Calu3 (cell line): ENCODE measurements around the gene ENPP6. TPM values are rescaled to one million over a fixed set of nuclear protein-coding genes. Genes with fewer than 3 reads are reported as not detected.

Experiments used
- BruUV-seq: library from RNA; stranded (reverse); fragments of 400-500 nt; replicated peaks from 2 replicates; lab custom pipeline; 2021; lab: Mats Ljungman, UMichigan
- CTCF ChIA-PET: fragments of 300-600 bp; sonication (Branson Sonifier 250); formaldehyde crosslinking; loops from one replicate; lab custom pipeline; 2022; ENCODE audit warnings: antibody characterized with exemption; lab: Charles Lee
- DNase-seq: peaks from one replicate; pipeline ENCODE4 v3.0.0; 2022
- H3K27ac Mint-ChIP-seq: one replicate; pipeline ENCODE4 v1.8.0; 2022; ENCODE audit warnings: mixed read lengths; ENCODE audit not compliant: unreplicated experiment
- H3K27me3 Mint-ChIP-seq: one replicate; pipeline ENCODE4 v1.8.0; 2022; ENCODE audit warnings: mixed read lengths; ENCODE audit not compliant: unreplicated experiment
- H3K36me3 Mint-ChIP-seq: one replicate; pipeline ENCODE4 v1.8.0; 2022; ENCODE audit warnings: mild to moderate bottlenecking, moderate library complexity, mixed read lengths; ENCODE audit not compliant: insufficient read depth, unreplicated experiment
- H3K4me1 Mint-ChIP-seq: one replicate; pipeline ENCODE4 v1.8.0; 2022; ENCODE audit warnings: mild to moderate bottlenecking, low read depth, mixed read lengths; ENCODE audit not compliant: unreplicated experiment
- H3K4me3 Mint-ChIP-seq: one replicate; pipeline ENCODE4 v1.8.0; 2022; ENCODE audit warnings: mild to moderate bottlenecking, low read depth, moderate library complexity, mixed read lengths; ENCODE audit not compliant: unreplicated experiment
- H3K9me3 Mint-ChIP-seq: one replicate; pipeline ENCODE4 v1.8.0; 2022; ENCODE audit warnings: low read depth, mixed read lengths; ENCODE audit not compliant: unreplicated experiment
- intact Hi-C: fragments of 100-400 bp; cut with micrococcal nuclease; formaldehyde crosslinking; loops from one replicate; pipeline ENCODE4 v1.10.0; 2022; ENCODE audit not compliant: unreplicated experiment
- total RNA-seq: library from RNA; stranded (reverse); gene quantifications from 2 replicates; pipeline ENCODE4 v1.2.3, GENCODE V29; 2022
- TF ChIP-seq, protein P1 (sequence below): fragments of 200-600 bp; IDR thresholded peaks from one replicate; pipeline ENCODE4 v1.8.0; 2022; ENCODE audit warnings: antibody characterized with exemption; ENCODE audit not compliant: unreplicated experiment

ENPP6 gene
- total RNA-seq, 1 experiment from 2014 or later: not detected

DNA sequence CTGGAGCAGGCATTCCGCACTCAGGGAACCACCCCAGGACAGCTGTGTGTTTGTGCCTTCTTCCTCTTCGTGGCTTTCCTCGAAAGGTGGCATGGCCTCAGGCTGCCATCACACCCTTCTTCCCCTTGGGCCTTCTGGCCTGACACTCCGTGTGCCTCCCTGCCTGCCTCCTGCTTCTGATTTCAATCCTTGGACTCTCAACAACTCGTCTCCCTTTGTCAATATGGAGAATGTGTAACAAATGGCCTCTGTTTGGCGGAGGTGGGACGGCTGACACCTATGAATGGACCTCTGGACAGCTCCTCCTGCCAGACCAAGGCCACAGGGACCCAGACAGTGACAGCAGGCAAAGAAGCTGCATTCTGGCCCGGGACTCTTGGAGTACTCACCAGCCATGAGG, 137.0 kb downstream of the ENPP6 start:
- Mint-ChIP-seq H3K36me3 (no peaks in the 10 kb centered on the region), H3K27me3 (peaks cover 63% of the 10 kb centered on the region)
- CTCF ChIA-PET: no interaction called here

GRCh38 chr4:184074677-184075388, 142.8 kb downstream of the ENPP6 start:
- BruUV-seq: no TSS peak
- Mint-ChIP-seq H3K9me3 (no peaks in the 10 kb centered on the region), H3K4me3 (no peak overlapping the region)

More for the DNA sequence above, 137.0 kb downstream of the ENPP6 start:
- no peak for DNase-seq
- H3K4me1 Mint-ChIP-seq: no peaks in the 10 kb centered on the region
- no peak overlapping the region for H3K4me3 Mint-ChIP-seq
- H3K9me3 Mint-ChIP-seq: no peaks in the 10 kb centered on the region
- H3K27ac Mint-ChIP-seq: no peak overlapping the region
- BruUV-seq: no TSS peak
- intact Hi-C loops: no loop called here
- TF ChIP-seq, protein P1, sequence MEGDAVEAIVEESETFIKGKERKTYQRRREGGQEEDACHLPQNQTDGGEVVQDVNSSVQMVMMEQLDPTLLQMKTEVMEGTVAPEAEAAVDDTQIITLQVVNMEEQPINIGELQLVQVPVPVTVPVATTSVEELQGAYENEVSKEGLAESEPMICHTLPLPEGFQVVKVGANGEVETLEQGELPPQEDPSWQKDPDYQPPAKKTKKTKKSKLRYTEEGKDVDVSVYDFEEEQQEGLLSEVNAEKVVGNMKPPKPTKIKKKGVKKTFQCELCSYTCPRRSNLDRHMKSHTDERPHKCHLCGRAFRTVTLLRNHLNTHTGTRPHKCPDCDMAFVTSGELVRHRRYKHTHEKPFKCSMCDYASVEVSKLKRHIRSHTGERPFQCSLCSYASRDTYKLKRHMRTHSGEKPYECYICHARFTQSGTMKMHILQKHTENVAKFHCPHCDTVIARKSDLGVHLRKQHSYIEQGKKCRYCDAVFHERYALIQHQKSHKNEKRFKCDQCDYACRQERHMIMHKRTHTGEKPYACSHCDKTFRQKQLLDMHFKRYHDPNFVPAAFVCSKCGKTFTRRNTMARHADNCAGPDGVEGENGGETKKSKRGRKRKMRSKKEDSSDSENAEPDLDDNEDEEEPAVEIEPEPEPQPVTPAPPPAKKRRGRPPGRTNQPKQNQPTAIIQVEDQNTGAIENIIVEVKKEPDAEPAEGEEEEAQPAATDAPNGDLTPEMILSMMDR: no peak

DNA sequence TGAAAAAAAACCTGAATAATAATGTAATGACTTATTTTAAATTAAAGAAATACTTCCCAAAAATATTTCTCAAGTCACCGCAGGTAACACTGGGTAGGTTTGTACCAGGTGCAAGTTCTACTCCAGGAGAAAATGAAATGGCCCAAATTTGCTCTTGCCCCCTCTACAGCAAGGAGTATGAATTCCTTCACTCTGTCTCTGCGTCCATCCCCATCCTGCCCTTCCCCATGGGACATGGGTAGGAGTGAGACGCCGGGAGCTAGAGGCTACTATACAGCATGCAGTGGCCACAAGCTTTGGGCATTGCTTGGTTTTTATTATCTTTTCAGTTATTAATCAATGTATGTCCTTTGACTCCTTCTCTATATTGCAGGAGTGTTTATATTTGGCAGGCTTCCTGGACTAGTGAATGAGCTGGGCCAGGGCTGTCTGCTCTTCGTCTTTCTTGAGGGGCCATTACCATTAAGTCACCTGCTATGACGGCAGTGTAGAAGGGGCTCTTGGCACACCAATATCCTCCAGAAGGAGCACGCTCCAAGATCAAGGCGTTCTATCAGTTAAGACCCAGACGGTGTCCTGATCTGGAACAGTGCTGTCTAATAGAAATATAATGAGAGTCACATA, 149.6 kb downstream of the ENPP6 start:
- DNase-seq: no peak
- Mint-ChIP-seq H3K36me3 (no peaks in the 10 kb centered on the region), H3K4me3 (no peak overlapping the region), H3K9me3 (no peaks in the 10 kb centered on the region), H3K4me1 (peaks cover 24% of the 10 kb centered on the region), H3K27ac (no peak overlapping the region), H3K27me3 (no peaks in the 10 kb centered on the region)
- CTCF ChIA-PET: no interaction called here
- BruUV-seq: no TSS peak
- TF ChIP-seq, protein P1: no peak
- intact Hi-C loops: no loop called here

More at GRCh38 chr4:184074677-184075388, 142.8 kb downstream of the ENPP6 start:
- no peaks in the 10 kb centered on the region for H3K36me3 Mint-ChIP-seq
- CTCF ChIA-PET: no interaction called here
- intact Hi-C loops: no loop called here
- DNase-seq: no peak
- no peak overlapping the region for H3K27ac Mint-ChIP-seq
- peaks cover 22% of the 10 kb centered on the region for H3K27me3 Mint-ChIP-seq
- TF ChIP-seq, protein P1: no peak
- H3K4me1 Mint-ChIP-seq: no peaks in the 10 kb centered on the region

DNA sequence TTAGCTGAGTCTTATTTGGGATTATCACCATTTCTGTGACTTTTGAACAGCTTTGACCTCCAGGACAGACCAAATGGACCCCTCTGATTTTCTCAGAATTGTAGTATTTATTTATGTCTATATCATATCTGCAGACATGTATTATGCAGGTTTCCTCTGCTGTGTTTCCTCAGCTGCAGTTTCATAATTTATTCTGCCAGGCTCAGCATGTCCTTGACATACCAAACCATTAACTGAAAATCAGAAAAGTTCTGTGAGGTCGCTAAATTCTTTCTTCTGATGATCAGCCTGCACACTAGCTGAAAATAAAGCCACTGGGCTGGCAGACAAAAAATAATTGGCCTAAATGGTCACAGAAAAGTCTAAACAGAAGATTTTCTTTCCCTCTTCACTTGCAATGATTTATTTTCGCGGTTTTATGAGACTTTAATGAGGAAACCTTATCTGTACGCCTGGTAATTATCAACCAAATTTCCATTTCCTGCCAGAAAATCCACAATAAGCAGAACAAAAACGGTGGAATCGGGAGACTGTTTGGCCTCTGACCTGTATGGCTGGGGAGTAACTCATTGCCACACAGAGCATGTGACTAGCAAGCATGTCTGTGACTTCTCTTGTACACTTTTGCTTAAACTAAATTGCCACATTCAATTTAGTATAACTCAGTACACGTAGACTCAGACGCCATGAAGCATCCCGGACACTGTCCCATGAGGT, 150.9 kb downstream of the ENPP6 start:
- no TSS peak for BruUV-seq
- intact Hi-C loops: no loop called here
- Mint-ChIP-seq H3K4me1 (peaks cover 24% of the 10 kb centered on the region), H3K9me3 (no peaks in the 10 kb centered on the region), H3K27ac (no peak overlapping the region), H3K4me3 (no peak overlapping the region), H3K36me3 (no peaks in the 10 kb centered on the region), H3K27me3 (no peaks in the 10 kb centered on the region)
- no peak for DNase-seq
- CTCF ChIA-PET: no interaction called here
- TF ChIP-seq, protein P1: no peak
